H1 (cell line): Measurements from ENCODE around the gene CCDC184.

Experiments
- ATF3 ChIP-seq: IDR thresholded peaks from 2 replicates; pipeline ENCODE4 v1.6.1; 2011; ENCODE audit warnings: low read depth, mild to moderate bottlenecking, low read length; ENCODE audit not compliant: insufficient read depth
- BRCA1 ChIP-seq: IDR thresholded peaks from 2 replicates; pipeline ENCODE4 v1.6.1; 2012; ENCODE audit warnings: low read depth, low read length, improper control_type of control experiment
- CTCF ChIP-seq, 3 experiments: IDR thresholded peaks; 1 replicate in 2 of 3; 2 replicates in 1 of 3; pipeline versions ENCODE4 v1.5.1 to v1.6.1; 2011; ENCODE audit warnings: low read length in 3 of 3, mild to moderate bottlenecking in 3 of 3, inconsistent platforms in 2 of 3, low read depth in 1 of 3, moderate library complexity in 1 of 3; ENCODE audit not compliant: insufficient read depth in 1 of 3; ENCODE audit errors: control extremely low read depth in 1 of 3
- EGR1 ChIP-seq: IDR thresholded peaks from 2 replicates; pipeline ENCODE4 v1.6.1; 2011; ENCODE audit warnings: low read depth, low read length, borderline replicate concordance
- EZH2 ChIP-seq: fragments of 200-600 bp; sonication (generic); IDR thresholded peaks from 2 replicates; pipeline ENCODE4 v1.7.1; 2012; ENCODE audit warnings: low read depth, mild to moderate bottlenecking, moderate library complexity, low read length, inconsistent platforms; ENCODE audit not compliant: severe bottlenecking
- HDAC6 ChIP-seq: IDR thresholded peaks from one replicate; pipeline ENCODE4 v1.7.1; 2012; ENCODE audit warnings: low read depth, mild to moderate bottlenecking, inconsistent platforms, low read length, moderate library complexity
- PHF8 ChIP-seq: fragments of 200-600 bp; sonication (generic); conservative IDR thresholded peaks from 2 replicates; pipeline ENCODE4 v1.7.1; 2012; ENCODE audit warnings: low read depth, mild to moderate bottlenecking, inconsistent platforms, low read length, moderate library complexity
- POLR2A ChIP-seq, 2 experiments: IDR thresholded peaks; 1 replicate in 1 of 2; 2 replicates in 1 of 2; pipeline ENCODE4 v1.6.1; 2011; ENCODE audit warnings: low read depth in 2 of 2, low read length in 2 of 2, mild to moderate bottlenecking in 2 of 2; ENCODE audit errors: control extremely low read depth in 1 of 2
- RAD21 ChIP-seq, 2 experiments: IDR thresholded peaks in 1 of 2; conservative IDR thresholded peaks in 1 of 2; 2 replicates each; pipeline ENCODE4 v1.6.1; 2011; ENCODE audit warnings: low read depth in 2 of 2, low read length in 2 of 2, improper control_type of control experiment in 1 of 2, inconsistent platforms in 1 of 2, mild to moderate bottlenecking in 1 of 2, moderate library complexity in 1 of 2
- RFX5 ChIP-seq: IDR thresholded peaks from 2 replicates; pipeline ENCODE4 v1.6.1; 2011; ENCODE audit warnings: low read depth, low read length, improper control_type of control experiment, borderline replicate concordance
- TAF1 ChIP-seq: IDR thresholded peaks from 2 replicates; pipeline ENCODE4 v1.6.1; 2011; ENCODE audit warnings: mild to moderate bottlenecking, low read depth, low read length
- TEAD4 ChIP-seq: IDR thresholded peaks from 2 replicates; pipeline ENCODE4 v1.6.1; 2012; ENCODE audit warnings: low read depth, low read length, inconsistent platforms, mixed read lengths

GRCh38 chr12:48221645-48222044 is 38.2 kb downstream of the CCDC184 start:
- TF ChIP-seq CTCF (IDR thresholded peaks at IDR 0.05; ENCODE audit: control extremely low read depth in 1 of 3, insufficient read depth in 1 of 3, low read depth in 1 of 3, low read length in 3 of 3) (no peak), TAF1 (no peak), PHF8 (no peak), POLR2A (IDR thresholded peaks at IDR 0.05; ENCODE audit: control extremely low read depth in 1 of 2, low read depth in 2 of 2, low read length in 2 of 2) (no peak), HDAC6 (no peak), TEAD4 (no peak), RFX5 (no peak), EGR1 (no peak), ATF3 (no peak), BRCA1 (no peak), EZH2 (no peak), RAD21 (IDR thresholded peaks at IDR 0.05 in 1 of 2, conservative IDR thresholded peaks at IDR 0.05 in 1 of 2; ENCODE audit: low read depth in 2 of 2, low read length in 2 of 2) (no peak)
